Measurements from ENCODE around the gene TMEM40.
A peak's percentile ranks its signal among the peaks of the same experiment; 100 is the strongest.

The TMEM40 gene

DNA sequence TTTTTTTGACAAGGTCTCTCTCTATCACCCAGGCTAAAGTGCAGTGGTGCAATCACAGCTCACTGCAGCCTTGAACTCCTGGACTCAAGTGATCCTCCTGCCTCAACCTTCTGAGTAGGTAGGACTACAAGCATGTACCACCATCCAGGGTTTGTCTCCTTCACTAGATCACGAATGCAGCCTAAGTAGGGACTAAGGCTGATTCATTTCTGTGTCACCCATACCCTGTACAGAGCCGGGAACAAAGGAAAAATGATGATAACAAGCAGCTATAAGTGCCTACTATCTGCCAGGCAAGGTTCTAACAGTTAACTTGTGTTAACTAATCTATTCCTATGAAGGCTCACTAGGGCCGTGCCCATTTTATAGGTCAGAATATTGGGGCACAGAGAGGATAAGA is 7.0 kb downstream of the TMEM40 start:
- Mint-ChIP-seq H3K4me3 (no peak overlapping the region), H3K4me1 (ENCODE audit: low read depth in 2 of 2) (peaks cover 7 to 8% of the 10 kb centered on the region in 2 donors)
- no peak for ATAC-seq (replicated peaks)

DNA sequence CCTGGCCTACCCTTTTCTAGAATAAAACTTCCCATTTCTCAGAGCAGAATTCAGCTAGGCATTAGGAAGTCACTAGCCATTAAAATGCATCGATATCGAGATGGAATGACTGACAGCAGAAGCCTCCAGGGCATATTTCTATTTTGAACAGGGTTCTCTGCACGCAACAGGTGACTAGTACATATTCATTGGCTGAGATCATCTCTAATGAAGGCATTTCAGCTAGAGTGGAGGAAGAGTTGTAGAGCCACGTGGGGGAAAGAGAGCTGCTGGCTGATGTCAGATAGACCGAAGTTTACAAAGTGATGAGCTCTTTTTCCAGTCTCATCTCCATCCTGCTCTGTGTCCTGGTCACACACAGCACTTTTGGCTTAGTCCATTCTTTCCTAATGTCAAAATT is 7.5 kb downstream of the TMEM40 start:
- DNase-seq (no peak), ATAC-seq (replicated peaks) (no peak)
- Mint-ChIP-seq H3K27me3 (peaks cover 20 to 22% of the 10 kb centered on the region in 2 donors), H3K4me3 (no peak overlapping the region), H3K4me1 (ENCODE audit: low read depth in 2 of 2) (peaks cover 7 to 8% of the 10 kb centered on the region in 2 donors), H3K27ac (no peak overlapping the region), H3K36me3 (ENCODE audit: insufficient read depth) (no peaks in the 10 kb centered on the region), H3K9me3 (no peaks in the 10 kb centered on the region)

More for the DNA sequence above, 7.0 kb downstream of the TMEM40 start:
- no peak overlapping the region for H3K27ac Mint-ChIP-seq
- H3K27me3 Mint-ChIP-seq: peaks cover 14 to 22% of the 10 kb centered on the region in 2 donors
- no peaks in the 10 kb centered on the region for H3K9me3 Mint-ChIP-seq
- H3K36me3 Mint-ChIP-seq (ENCODE audit: insufficient read depth): no peaks in the 10 kb centered on the region
- no peak for DNase-seq

DNA sequence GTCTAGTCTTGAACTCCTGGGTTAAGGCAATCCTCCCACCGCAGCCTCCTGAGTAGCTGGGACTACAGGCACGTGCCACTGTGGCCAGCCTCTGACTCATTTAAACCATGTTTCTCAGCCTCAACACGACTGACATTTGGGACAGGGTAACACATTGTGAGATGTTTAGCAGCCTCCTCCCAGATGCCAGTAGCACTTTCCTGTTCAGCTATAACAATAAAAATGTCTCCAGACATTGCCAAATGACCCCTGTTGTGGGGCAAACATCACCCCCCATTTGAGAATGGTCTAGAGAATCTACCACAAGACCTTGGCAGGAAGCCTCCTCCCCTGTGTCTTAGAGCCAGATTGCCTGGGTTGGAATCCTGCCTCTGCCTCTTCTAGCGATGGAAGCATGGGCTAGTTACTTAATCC is 8.4 kb downstream of the TMEM40 start:
- no peak for DNase-seq
- Mint-ChIP-seq H3K27ac (peak overlapping the region in 1 of 2 donors; percentile 69), H3K36me3 (ENCODE audit: insufficient read depth) (no peaks in the 10 kb centered on the region), H3K9me3 (no peaks in the 10 kb centered on the region), H3K4me1 (ENCODE audit: low read depth in 2 of 2) (peaks cover 7% of the 10 kb centered on the region in 2 donors), H3K4me3 (no peak overlapping the region), H3K27me3 (peaks cover 20 to 24% of the 10 kb centered on the region in 2 donors)
- ATAC-seq (replicated peaks): peak; percentile 69

DNA sequence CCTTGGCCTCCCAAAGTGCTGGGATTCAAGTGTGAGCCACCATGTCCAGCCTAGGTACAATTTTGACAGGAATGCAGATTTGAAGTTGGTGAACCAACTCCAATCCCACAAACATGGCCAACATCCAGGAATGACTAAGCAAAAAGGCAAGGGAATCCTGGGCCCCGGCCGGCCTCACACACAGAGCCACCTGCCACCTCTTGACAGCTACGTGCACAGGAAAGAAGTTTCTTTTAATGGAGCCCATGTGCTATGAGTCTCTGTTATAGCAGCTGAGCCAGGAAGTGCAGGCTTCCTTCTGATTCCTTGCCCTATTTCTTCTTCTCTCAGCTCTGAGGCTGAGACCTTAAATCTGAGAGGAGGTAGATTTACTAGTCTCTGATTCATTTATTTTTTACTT is 8.8 kb downstream of the TMEM40 start:
- peaks cover 17 to 19% of the 10 kb centered on the region in 2 donors for H3K27me3 Mint-ChIP-seq
- DNase-seq (no peak), ATAC-seq (replicated peaks) (peak; percentile 10)
- H3K4me1 Mint-ChIP-seq (ENCODE audit: low read depth in 2 of 2): peaks cover 6 to 7% of the 10 kb centered on the region in 2 donors
- peak overlapping the region in 1 of 2 donors; percentile 69 for H3K27ac Mint-ChIP-seq
- H3K36me3 Mint-ChIP-seq (ENCODE audit: insufficient read depth): no peaks in the 10 kb centered on the region
- no peaks in the 10 kb centered on the region for H3K9me3 Mint-ChIP-seq
- H3K4me3 Mint-ChIP-seq: no peak overlapping the region

DNA sequence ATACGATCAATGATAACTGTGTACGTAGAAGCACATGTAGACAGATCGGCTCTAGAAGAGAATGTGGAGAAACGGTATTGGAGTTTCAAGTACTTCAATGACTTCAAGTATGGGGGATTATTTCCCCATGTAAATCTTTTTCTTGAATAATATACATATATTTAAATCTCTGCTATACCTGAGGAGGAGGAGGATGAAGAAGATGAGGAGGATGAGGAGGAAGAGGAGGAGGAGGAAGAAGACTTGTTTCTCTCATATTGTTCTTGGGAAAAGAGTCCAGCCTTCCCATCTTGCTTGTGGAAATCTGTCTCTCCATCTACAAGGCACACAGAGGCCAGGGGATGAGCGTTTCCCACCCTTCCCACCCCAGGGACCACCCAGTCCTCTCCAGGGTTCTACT is 10.6 kb downstream of the TMEM40 start:
- Mint-ChIP-seq H3K4me3 (no peak overlapping the region), H3K9me3 (no peaks in the 10 kb centered on the region), H3K27me3 (peaks cover 22 to 31% of the 10 kb centered on the region in 2 donors), H3K27ac (no peak overlapping the region), H3K4me1 (ENCODE audit: low read depth in 2 of 2) (peaks cover 6 to 7% of the 10 kb centered on the region in 2 donors), H3K36me3 (ENCODE audit: insufficient read depth) (no peaks in the 10 kb centered on the region)
- DNase-seq (no peak), ATAC-seq (replicated peaks) (no peak)

DNA sequence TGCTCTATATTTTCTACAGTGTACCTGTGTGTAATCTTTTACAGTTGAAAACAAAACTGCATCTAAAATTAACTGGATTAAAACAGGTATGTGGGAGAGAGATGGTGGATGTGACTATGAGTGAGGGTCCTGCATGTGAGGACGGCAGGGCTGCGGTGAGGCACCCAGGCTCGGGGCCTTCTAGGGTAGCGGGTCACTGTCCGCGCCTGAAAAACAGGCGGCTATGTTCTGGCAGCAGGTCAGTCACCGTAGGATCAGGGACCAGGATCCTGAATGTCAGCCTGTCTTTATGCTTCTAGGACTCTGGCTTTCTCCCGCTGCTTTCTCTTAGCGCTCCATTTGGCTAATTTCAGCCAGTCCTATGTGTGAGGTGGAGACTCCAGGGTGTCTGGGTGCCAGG is 12.6 kb downstream of the TMEM40 start:
- ATAC-seq (replicated peaks) (no peak), DNase-seq (no peak)
- peaks cover 6 to 7% of the 10 kb centered on the region in 2 donors for H3K4me1 Mint-ChIP-seq (ENCODE audit: low read depth in 2 of 2)
- no peak overlapping the region for H3K4me3 Mint-ChIP-seq
- H3K27ac Mint-ChIP-seq: no peak overlapping the region
- H3K9me3 Mint-ChIP-seq: no peaks in the 10 kb centered on the region
- H3K36me3 Mint-ChIP-seq (ENCODE audit: insufficient read depth): no peaks in the 10 kb centered on the region
- peaks cover 30 to 47% of the 10 kb centered on the region in 2 donors for H3K27me3 Mint-ChIP-seq

DNA sequence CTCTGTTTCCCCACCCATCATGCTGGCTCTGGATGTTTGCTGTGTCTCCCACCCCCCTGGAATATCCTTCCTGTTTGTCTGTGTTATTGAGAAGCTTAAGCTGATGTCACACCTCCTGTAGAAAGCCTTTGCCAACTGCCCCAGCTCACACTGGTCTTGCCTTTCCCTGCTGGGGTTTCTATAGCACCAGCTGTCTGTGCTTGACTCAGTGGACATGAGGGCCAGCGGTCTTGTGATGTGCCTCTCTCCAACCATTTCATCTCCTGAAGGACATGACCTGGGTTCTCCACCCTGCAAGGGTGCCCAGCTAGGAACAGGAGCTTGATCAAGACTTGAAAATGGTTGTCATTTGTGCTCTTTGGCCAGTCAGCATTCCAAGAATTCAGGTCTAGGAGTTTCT is 14.7 kb downstream of the TMEM40 start:
- no peaks in the 10 kb centered on the region for H3K36me3 Mint-ChIP-seq (ENCODE audit: insufficient read depth)
- no peaks in the 10 kb centered on the region for H3K9me3 Mint-ChIP-seq
- no peak for DNase-seq
- no peak overlapping the region for H3K27ac Mint-ChIP-seq
- no peak for ATAC-seq (replicated peaks)
- no peaks in the 10 kb centered on the region for H3K4me1 Mint-ChIP-seq (ENCODE audit: low read depth in 2 of 2)
- H3K4me3 Mint-ChIP-seq: no peak overlapping the region
- peaks cover 30 to 54% of the 10 kb centered on the region in 2 donors for H3K27me3 Mint-ChIP-seq

DNA sequence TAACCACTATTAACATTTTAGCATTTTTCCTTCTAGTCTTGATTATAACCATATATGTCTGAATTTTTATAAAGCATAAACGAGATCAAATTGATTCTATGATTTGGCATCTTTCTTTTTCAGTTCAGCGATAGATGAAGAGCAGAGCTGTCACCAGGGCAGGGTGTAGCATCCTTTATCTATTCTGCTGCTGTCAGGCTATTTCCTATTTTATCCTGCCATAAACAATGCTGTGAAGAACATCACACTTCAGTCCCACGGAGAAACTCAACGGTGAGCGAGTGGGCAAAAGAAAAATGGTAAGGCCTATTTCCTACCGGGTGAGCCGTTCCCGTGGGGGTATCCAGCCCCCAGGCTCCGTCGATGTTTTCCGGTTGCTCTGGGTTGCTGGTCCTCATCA is 15.5 kb downstream of the TMEM40 start:
- no peak for ATAC-seq (replicated peaks)
- peaks cover 30 to 54% of the 10 kb centered on the region in 2 donors for H3K27me3 Mint-ChIP-seq
- DNase-seq: no peak
- H3K4me1 Mint-ChIP-seq (ENCODE audit: low read depth in 2 of 2): no peaks in the 10 kb centered on the region
- no peak overlapping the region for H3K27ac Mint-ChIP-seq
- no peak overlapping the region for H3K4me3 Mint-ChIP-seq
- no peaks in the 10 kb centered on the region for H3K9me3 Mint-ChIP-seq
- no peaks in the 10 kb centered on the region for H3K36me3 Mint-ChIP-seq (ENCODE audit: insufficient read depth)

DNA sequence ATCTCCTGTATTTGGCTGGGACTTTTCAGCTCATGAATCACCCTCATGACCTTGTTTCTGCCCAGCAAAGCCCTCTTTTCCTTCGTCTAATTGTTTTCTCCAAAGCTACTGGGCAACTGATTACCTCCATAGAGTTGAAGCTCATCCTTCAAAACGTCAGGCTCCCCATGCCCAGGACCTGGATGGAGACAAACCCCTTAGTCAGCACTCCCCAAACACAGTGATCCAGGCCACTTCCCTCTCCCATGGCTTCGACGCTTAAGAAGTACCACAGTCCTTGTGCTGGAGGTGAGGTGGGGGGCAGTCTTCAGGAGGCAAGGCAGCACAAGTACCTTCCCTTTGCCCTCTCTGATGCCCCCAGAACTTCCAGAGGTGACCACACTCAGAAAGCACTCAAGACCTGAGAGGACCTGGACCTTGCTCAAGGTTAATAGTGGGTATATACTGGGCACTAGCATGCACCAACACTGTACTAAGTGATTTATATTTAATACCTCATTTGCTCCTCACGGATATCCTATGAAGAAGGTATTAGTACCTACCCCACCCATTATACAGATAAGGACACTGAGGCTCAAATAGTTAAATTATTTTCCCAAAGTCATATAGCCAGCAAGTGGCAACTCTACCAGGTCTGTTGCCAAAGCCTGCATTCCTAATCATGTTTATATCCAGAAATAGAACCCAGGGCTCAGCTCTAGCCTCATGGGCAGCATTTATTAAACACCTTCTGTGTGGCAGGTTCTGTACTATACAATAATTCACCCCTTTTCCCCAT is 16.5 kb downstream of the TMEM40 start:
- DNase-seq: no peak
- H3K27me3 Mint-ChIP-seq: peaks cover 39 to 65% of the 10 kb centered on the region in 2 donors
- no peaks in the 10 kb centered on the region for H3K4me1 Mint-ChIP-seq (ENCODE audit: low read depth in 2 of 2)
- no peak overlapping the region for H3K4me3 Mint-ChIP-seq
- ATAC-seq (replicated peaks): no peak
- H3K36me3 Mint-ChIP-seq (ENCODE audit: insufficient read depth): no peaks in the 10 kb centered on the region
- no peaks in the 10 kb centered on the region for H3K9me3 Mint-ChIP-seq
- no peak overlapping the region for H3K27ac Mint-ChIP-seq

DNA sequence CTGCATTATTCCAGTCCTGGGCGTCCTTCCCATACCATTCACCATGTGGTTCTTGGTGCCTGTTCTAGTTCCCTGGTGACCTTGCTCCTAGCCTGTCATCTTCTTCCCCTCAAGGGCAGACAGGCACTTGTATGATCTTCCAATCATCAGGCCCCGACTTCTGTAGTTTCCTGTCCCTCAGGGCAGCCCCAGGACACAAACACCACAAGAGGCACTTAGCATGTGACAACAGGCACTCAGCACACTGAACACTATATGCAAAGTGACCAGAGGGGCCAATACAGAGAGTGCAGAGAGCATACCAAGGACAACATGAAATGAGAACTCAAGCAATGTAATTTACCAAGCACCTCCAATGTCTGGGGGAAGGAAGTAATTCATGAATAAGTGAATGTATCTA is 17.9 kb downstream of the TMEM40 start:
- no peaks in the 10 kb centered on the region for H3K4me1 Mint-ChIP-seq (ENCODE audit: low read depth in 2 of 2)
- H3K36me3 Mint-ChIP-seq (ENCODE audit: insufficient read depth): no peaks in the 10 kb centered on the region
- H3K27me3 Mint-ChIP-seq: peaks cover 28 to 56% of the 10 kb centered on the region in 2 donors
- DNase-seq: no peak
- ATAC-seq (replicated peaks): no peak
- no peak overlapping the region for H3K4me3 Mint-ChIP-seq
- H3K9me3 Mint-ChIP-seq: no peaks in the 10 kb centered on the region
- H3K27ac Mint-ChIP-seq: no peak overlapping the region

DNA sequence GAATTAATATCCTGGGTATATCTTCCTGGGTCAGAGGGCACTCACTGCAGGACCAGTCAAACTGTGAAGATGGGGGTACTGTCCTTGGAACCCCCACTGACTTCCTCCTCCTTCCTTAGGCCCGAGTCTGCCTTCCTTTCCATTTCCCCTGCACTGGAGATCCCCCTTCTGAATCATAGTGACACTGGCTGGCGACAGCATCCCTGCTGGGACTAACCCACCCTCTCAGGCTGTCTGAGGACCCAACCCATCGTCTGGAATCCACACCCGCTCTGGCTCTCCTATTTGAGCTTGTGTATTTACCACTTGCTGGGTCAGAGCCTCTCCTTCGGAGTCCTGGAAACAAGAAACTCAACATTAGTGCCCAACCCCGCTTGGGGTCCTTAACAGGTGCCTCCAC is 21.2 kb downstream of the TMEM40 start:
- no peaks in the 10 kb centered on the region for H3K4me1 Mint-ChIP-seq (ENCODE audit: low read depth in 2 of 2)
- H3K9me3 Mint-ChIP-seq: no peaks in the 10 kb centered on the region
- H3K4me3 Mint-ChIP-seq: no peak overlapping the region
- DNase-seq (no peak), ATAC-seq (replicated peaks) (no peak)
- H3K27ac Mint-ChIP-seq: no peak overlapping the region
- no peaks in the 10 kb centered on the region for H3K36me3 Mint-ChIP-seq (ENCODE audit: insufficient read depth)
- peaks cover 24 to 51% of the 10 kb centered on the region in 2 donors for H3K27me3 Mint-ChIP-seq

DNA sequence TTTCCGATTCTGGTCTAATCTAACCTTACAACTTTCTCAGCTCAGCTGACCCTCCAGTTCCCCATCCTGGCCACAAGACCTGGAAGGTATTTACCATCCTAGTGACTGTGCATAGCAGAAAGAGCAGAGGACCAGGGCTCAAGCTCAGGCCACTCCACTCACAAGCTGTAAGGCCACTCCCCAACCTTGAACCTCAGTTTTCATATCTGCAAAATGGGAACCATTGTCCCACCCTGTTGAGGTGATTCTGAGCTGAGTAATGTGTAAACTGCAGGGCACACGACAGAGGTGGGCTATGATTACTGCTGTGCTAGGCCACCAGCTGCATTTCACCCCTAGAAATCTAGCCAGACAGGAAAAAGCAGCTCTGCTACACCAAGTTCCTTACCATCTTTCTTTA is 21.7 kb downstream of the TMEM40 start:
- DNase-seq (no peak), ATAC-seq (replicated peaks) (no peak)
- Mint-ChIP-seq H3K27me3 (peaks cover 25 to 51% of the 10 kb centered on the region in 2 donors), H3K36me3 (ENCODE audit: insufficient read depth) (no peaks in the 10 kb centered on the region), H3K27ac (no peak overlapping the region), H3K4me3 (no peak overlapping the region), H3K4me1 (ENCODE audit: low read depth in 2 of 2) (no peaks in the 10 kb centered on the region), H3K9me3 (no peaks in the 10 kb centered on the region)

DNA sequence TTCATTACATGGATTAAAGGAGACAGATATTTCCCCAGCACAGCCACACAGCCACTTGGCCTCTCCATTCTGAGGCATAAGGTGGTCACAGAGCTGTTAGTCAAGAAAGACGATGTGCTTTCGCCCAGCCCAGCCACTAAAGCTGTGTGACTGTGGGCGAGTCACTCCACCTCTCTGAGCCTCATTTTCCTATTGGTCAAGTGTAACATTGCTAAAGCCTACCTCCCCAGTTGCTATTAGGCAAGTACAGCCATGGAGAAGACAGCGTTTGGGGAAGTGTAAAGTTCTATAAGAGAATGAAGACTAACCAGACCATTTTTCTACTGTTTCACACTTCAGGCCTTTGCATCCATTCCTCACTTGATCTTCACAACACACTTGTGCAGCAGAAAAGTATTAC is 24.1 kb downstream of the TMEM40 start:
- Mint-ChIP-seq H3K27me3 (peaks cover 22 to 42% of the 10 kb centered on the region in 2 donors), H3K4me1 (ENCODE audit: low read depth in 2 of 2) (no peaks in the 10 kb centered on the region), H3K9me3 (no peaks in the 10 kb centered on the region), H3K4me3 (no peak overlapping the region), H3K27ac (no peak overlapping the region), H3K36me3 (ENCODE audit: insufficient read depth) (no peaks in the 10 kb centered on the region)
- DNase-seq (no peak), ATAC-seq (replicated peaks) (no peak)

DNA sequence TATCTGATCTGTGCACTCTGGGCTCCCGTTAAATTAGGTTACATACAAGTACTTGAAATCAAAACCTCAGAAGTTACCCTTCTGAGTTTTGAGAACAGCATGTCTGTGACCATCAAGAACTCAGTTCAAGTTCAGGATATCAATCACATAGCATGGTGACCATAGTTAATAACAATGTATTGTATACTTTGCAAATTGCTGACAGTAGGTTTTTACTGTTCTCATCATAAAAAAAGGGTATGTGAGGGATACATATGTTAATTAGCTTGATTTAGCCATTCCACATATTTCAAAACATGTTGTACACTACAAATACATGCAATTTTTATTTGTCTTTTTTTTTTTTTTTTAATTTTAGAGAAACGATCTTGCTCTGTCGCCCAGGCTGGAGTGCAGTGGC is 25.5 kb downstream of the TMEM40 start:
- Mint-ChIP-seq H3K27me3 (peaks cover 22 to 47% of the 10 kb centered on the region in 2 donors), H3K4me3 (no peak overlapping the region), H3K27ac (no peak overlapping the region), H3K9me3 (no peaks in the 10 kb centered on the region), H3K36me3 (ENCODE audit: insufficient read depth) (no peaks in the 10 kb centered on the region), H3K4me1 (ENCODE audit: low read depth in 2 of 2) (no peaks in the 10 kb centered on the region)
- ATAC-seq (replicated peaks): no peak
- DNase-seq: no peak

All from effector memory CD8-positive, alpha-beta T cell (primary cell).